DND-41 (cell line): ENCODE data around the gene SLC8A2.

Experiments used
- ATAC-seq: fragments of 200-7000 bp; cut with Tn5 transposase; 3 replicates; pipeline ENCODE4 v1.9.1; 2021; ENCODE audit warnings: low read depth; ENCODE audit not compliant: insufficient read depth
- DNase-seq: peaks from one replicate; pipeline ENCODE4 v3.0.0-alpha.2; 2020
- H2AFZ ChIP-seq: 2 replicates; pipeline ENCODE4 v1.6.0; 2012; ENCODE audit warnings: low read depth, low read length
- H3K27ac ChIP-seq: 2 replicates; pipeline ENCODE4 v1.5.1; 2012; ENCODE audit warnings: low read length, inconsistent platforms
- H3K27me3 ChIP-seq: fragments of 200-600 bp; sonication (generic); 2 replicates; pipeline ENCODE4 v1.6.0; 2012; ENCODE audit warnings: low read length, mild to moderate bottlenecking, inconsistent platforms; ENCODE audit not compliant: insufficient read depth, poor library complexity
- H3K36me3 ChIP-seq: 2 replicates; pipeline ENCODE4 v1.5.1; 2012; ENCODE audit warnings: low read length, inconsistent platforms; ENCODE audit not compliant: insufficient read depth
- H3K4me1 ChIP-seq: 2 replicates; pipeline ENCODE4 v1.5.1; 2012; ENCODE audit warnings: mild to moderate bottlenecking, low read length; ENCODE audit not compliant: insufficient read depth
- H3K4me2 ChIP-seq: 2 replicates; pipeline ENCODE4 v1.6.0; 2012; ENCODE audit warnings: mild to moderate bottlenecking, moderate library complexity, low read length, inconsistent platforms; ENCODE audit not compliant: insufficient read depth
- H3K4me3 ChIP-seq, 2 experiments: fragments of 200-600 bp in 1 of 2; shearing (Covaris generic) in 1 of 2; 2 replicates each; pipeline ENCODE4 v1.5.1; 2012 to 2016; ENCODE audit warnings: inconsistent platforms in 2 of 2, low read length in 2 of 2, mild to moderate bottlenecking in 2 of 2, low read depth in 1 of 2, moderate library complexity in 1 of 2
- H3K79me2 ChIP-seq: 2 replicates; pipeline ENCODE4 v1.6.0; 2012; ENCODE audit warnings: low read length, inconsistent platforms; ENCODE audit not compliant: insufficient read depth
- H3K9ac ChIP-seq: 2 replicates; pipeline ENCODE4 v1.6.0; 2012; ENCODE audit warnings: low read depth, mild to moderate bottlenecking, inconsistent platforms, low read length, moderate library complexity
- H3K9me3 ChIP-seq: 2 replicates; pipeline ENCODE4 v1.5.1; 2012; ENCODE audit warnings: low read length, moderate library complexity, mild to moderate bottlenecking, inconsistent platforms; ENCODE audit not compliant: insufficient read depth, severe bottlenecking
- H4K20me1 ChIP-seq: 2 replicates; pipeline ENCODE4 v1.6.0; 2012; ENCODE audit warnings: low read length; ENCODE audit not compliant: insufficient read depth
- EZH2 ChIP-seq: IDR thresholded peaks from 3 replicates; pipeline ENCODE4 v1.6.1; 2012; ENCODE audit warnings: borderline replicate concordance, low read depth, mild to moderate bottlenecking, moderate library complexity, low read length, inconsistent platforms; ENCODE audit not compliant: severe bottlenecking
- TF ChIP-seq, protein P1 (sequence below): IDR thresholded peaks from 2 replicates; pipeline ENCODE4 v1.5.1; 2012; ENCODE audit warnings: borderline replicate concordance, low read length, moderate library complexity, mild to moderate bottlenecking; ENCODE audit not compliant: poor library complexity, severe bottlenecking; ENCODE audit errors: extremely low read depth

SLC8A2 gene

GRCh38 chr19:47494211-47494547, 22.5 kb upstream of the SLC8A2 start:
- no peak overlapping the region for H3K4me2 ChIP-seq
- DNase-seq = no peak
- ATAC-seq = no peak

GRCh38 chr19:47493378-47494210, 21.9 kb upstream of the SLC8A2 start:
- no peak overlapping the region for H2AFZ ChIP-seq
- ATAC-seq = no peak
- H3K9me3 ChIP-seq = no peaks in the 10 kb centered on the region
- H3K36me3 ChIP-seq = peaks cover 82% of the 10 kb centered on the region
- no peaks in the 10 kb centered on the region for H3K4me1 ChIP-seq
- no peak overlapping the region for H3K9ac ChIP-seq
- no peak overlapping the region for H3K4me3 ChIP-seq
- peaks cover 35% of the 10 kb centered on the region for H4K20me1 ChIP-seq
- H3K27ac ChIP-seq = no peak overlapping the region
- no peak overlapping the region for H3K4me2 ChIP-seq
- TF ChIP-seq, protein P1, sequence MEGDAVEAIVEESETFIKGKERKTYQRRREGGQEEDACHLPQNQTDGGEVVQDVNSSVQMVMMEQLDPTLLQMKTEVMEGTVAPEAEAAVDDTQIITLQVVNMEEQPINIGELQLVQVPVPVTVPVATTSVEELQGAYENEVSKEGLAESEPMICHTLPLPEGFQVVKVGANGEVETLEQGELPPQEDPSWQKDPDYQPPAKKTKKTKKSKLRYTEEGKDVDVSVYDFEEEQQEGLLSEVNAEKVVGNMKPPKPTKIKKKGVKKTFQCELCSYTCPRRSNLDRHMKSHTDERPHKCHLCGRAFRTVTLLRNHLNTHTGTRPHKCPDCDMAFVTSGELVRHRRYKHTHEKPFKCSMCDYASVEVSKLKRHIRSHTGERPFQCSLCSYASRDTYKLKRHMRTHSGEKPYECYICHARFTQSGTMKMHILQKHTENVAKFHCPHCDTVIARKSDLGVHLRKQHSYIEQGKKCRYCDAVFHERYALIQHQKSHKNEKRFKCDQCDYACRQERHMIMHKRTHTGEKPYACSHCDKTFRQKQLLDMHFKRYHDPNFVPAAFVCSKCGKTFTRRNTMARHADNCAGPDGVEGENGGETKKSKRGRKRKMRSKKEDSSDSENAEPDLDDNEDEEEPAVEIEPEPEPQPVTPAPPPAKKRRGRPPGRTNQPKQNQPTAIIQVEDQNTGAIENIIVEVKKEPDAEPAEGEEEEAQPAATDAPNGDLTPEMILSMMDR = no peak
- TF ChIP-seq EZH2 = no peak
- no peaks in the 10 kb centered on the region for H3K79me2 ChIP-seq
- H3K27me3 ChIP-seq = no peaks in the 10 kb centered on the region
- no peak for DNase-seq

More at GRCh38 chr19:47494211-47494547, 22.5 kb upstream of the SLC8A2 start:
- no peaks in the 10 kb centered on the region for H3K4me1 ChIP-seq
- H3K27me3 ChIP-seq = no peaks in the 10 kb centered on the region
- H3K27ac ChIP-seq = no peak overlapping the region
- TF ChIP-seq, protein P1 = no peak
- TF ChIP-seq EZH2 = no peak
- no peak overlapping the region for H3K9ac ChIP-seq
- no peaks in the 10 kb centered on the region for H3K9me3 ChIP-seq
- H3K4me3 ChIP-seq = no peak overlapping the region
- peaks cover 83% of the 10 kb centered on the region for H3K36me3 ChIP-seq
- no peaks in the 10 kb centered on the region for H3K79me2 ChIP-seq
- H2AFZ ChIP-seq = no peak overlapping the region
- peaks cover 40% of the 10 kb centered on the region for H4K20me1 ChIP-seq

DNA sequence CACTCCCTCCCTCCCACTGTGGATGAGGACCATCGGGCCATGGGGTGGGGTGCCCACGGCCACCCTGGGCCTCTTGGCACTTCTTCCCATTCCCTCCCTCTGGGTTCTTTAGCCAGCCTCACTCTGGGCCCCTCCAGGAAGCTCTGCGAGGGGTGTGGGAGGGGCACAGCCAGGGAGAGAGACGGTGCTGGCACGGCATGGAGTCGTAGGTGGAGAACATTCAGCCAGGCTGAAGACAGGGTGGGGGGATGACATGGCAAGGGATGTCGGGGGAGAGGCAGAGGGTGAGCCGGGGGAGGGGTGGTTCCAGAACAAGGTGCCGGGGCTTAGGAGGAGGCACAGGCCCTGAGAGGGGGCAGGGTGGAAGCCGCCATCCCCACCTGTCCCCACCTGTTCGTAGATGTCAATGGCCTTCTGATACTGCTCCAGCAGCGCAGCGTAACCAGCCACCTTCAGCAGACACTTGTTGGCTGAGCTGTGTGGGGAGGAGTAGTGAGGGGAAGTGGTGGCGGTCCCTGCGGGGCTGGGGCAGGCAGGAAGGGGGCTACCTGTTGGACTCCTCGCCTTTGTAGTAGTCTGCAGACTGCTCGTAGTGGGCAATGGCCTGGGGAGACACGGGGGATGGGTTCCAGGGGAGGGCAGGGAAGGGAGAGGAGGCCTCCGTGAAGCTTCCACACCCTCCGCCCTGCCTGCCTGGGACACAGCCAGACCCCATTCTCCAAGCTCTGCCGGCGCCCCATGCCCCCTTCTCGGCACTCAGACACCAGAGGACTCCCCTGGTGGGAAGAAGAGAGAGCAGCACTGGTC, 21.1 kb upstream of the SLC8A2 start:
- no peak overlapping the region for H3K27ac ChIP-seq
- no peak overlapping the region for H3K4me3 ChIP-seq
- no peak for TF ChIP-seq EZH2
- TF ChIP-seq, protein P1 = no peak
- H3K4me2 ChIP-seq = no peak overlapping the region
- no peaks in the 10 kb centered on the region for H3K79me2 ChIP-seq
- H3K4me1 ChIP-seq = no peaks in the 10 kb centered on the region
- H3K27me3 ChIP-seq = no peaks in the 10 kb centered on the region
- peaks cover 28% of the 10 kb centered on the region for H4K20me1 ChIP-seq
- H2AFZ ChIP-seq = no peak overlapping the region
- no peak for ATAC-seq
- DNase-seq = no peak
- H3K36me3 ChIP-seq = peaks cover 79% of the 10 kb centered on the region
- no peak overlapping the region for H3K9ac ChIP-seq
- no peaks in the 10 kb centered on the region for H3K9me3 ChIP-seq
